GM23338 (cell line): Measurements from ENCODE around the gene MEIOB.

Experiments used
- CREB1 ChIP-seq: fragments of 250-450 bp; sonication (Bioruptor Pico); IDR thresholded peaks from 2 replicates; pipeline ENCODE4 v1.5.0; 2020; ENCODE audit warnings: low read depth, mild to moderate bottlenecking, moderate library complexity
- EZH2 ChIP-seq: fragments of 200-600 bp; sonication (generic); IDR thresholded peaks from one replicate; pipeline ENCODE4 v1.8.0; 2017; ENCODE audit warnings: antibody characterized with exemption, mild to moderate bottlenecking, low read depth; ENCODE audit not compliant: unreplicated experiment
- JUNB ChIP-seq: IDR thresholded peaks from one replicate; pipeline ENCODE4 v1.6.1; 2016; ENCODE audit warnings: antibody characterized with exemption; ENCODE audit not compliant: unreplicated experiment
- REST ChIP-seq: IDR thresholded peaks from one replicate; pipeline ENCODE4 v1.6.1; 2018; ENCODE audit warnings: antibody characterized with exemption; ENCODE audit not compliant: unreplicated experiment
- ZNF114 ChIP-seq: fragments of 250-450 bp; sonication (Bioruptor Pico); IDR thresholded peaks from 2 replicates; pipeline ENCODE4 v1.5.0; 2020; ENCODE audit warnings: mild to moderate bottlenecking, moderate library complexity
- TF ChIP-seq, protein P1 (sequence below), 2 experiments: fragments of 200-600 bp in 1 of 2; sonication (generic) in 1 of 2; conservative IDR thresholded peaks; 2 replicates each; pipeline versions ENCODE4 v1.5.1 to v1.6.1; 2016 to 2017; ENCODE audit warnings: antibody characterized with exemption in 2 of 2, low read depth in 2 of 2, mild to moderate bottlenecking in 2 of 2, moderate library complexity in 1 of 2

GRCh38 chr16:1826691-1827573 is 45.0 kb downstream of the MEIOB start, which contains the start of the genes FAHD1 and HAGH:
- TF ChIP-seq, protein P1, sequence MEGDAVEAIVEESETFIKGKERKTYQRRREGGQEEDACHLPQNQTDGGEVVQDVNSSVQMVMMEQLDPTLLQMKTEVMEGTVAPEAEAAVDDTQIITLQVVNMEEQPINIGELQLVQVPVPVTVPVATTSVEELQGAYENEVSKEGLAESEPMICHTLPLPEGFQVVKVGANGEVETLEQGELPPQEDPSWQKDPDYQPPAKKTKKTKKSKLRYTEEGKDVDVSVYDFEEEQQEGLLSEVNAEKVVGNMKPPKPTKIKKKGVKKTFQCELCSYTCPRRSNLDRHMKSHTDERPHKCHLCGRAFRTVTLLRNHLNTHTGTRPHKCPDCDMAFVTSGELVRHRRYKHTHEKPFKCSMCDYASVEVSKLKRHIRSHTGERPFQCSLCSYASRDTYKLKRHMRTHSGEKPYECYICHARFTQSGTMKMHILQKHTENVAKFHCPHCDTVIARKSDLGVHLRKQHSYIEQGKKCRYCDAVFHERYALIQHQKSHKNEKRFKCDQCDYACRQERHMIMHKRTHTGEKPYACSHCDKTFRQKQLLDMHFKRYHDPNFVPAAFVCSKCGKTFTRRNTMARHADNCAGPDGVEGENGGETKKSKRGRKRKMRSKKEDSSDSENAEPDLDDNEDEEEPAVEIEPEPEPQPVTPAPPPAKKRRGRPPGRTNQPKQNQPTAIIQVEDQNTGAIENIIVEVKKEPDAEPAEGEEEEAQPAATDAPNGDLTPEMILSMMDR (conservative IDR thresholded peaks at IDR 0.05; ENCODE audit: low read depth in 2 of 2), result no peak
- TF ChIP-seq CREB1 (CRISPR knock-in tag), result peak; percentile 51
- no peak for TF ChIP-seq ZNF114
- no peak for TF ChIP-seq JUNB
- TF ChIP-seq REST, result no peak
- no peak for TF ChIP-seq EZH2
